Aorta (tissue), 5 donors: ENCODE measurements around the gene ZFAND3. TPM values are rescaled to one million over a fixed set of nuclear protein-coding genes. Genes with fewer than 3 reads are reported as not detected.

Experiments used
- ATAC-seq: fragments of 200-7000 bp; cut with Tn5 transposase; one replicate; pipeline ENCODE4 v1.9.1; 2022; ENCODE audit warnings: moderate library complexity; ENCODE audit not compliant: low FRiP score
- DNase-seq, 2 donors: peaks; one replicate each; pipeline ENCODE4 v3.0.0-alpha.2; 2020
- H3K27ac ChIP-seq, 2 donors: one replicate each; pipeline ENCODE4 v1.5.1; 2013; ENCODE audit warnings: low read length in 2 of 2, mild to moderate bottlenecking in 2 of 2, moderate library complexity in 2 of 2, control low read depth in 1 of 2, inconsistent platforms in 1 of 2, low read depth in 1 of 2
- H3K27me3 ChIP-seq, 2 donors: one replicate each; pipeline ENCODE4 v1.6.1; 2013; ENCODE audit warnings: control low read depth in 1 of 2, low read length in 1 of 2, mild to moderate bottlenecking in 1 of 2, moderate library complexity in 1 of 2; ENCODE audit not compliant: insufficient read depth in 2 of 2, control insufficient read depth in 1 of 2
- H3K36me3 ChIP-seq, 2 donors: one replicate each; pipeline ENCODE4 v1.6.1; 2013; ENCODE audit warnings: control low read depth in 1 of 2, low read length in 1 of 2, mild to moderate bottlenecking in 1 of 2; ENCODE audit not compliant: insufficient read depth in 2 of 2, control insufficient read depth in 1 of 2
- H3K4me1 ChIP-seq, 2 donors: one replicate each; pipeline ENCODE4 v1.6.1; 2013; ENCODE audit warnings: low read length in 2 of 2, control low read depth in 1 of 2, mild to moderate bottlenecking in 1 of 2, moderate library complexity in 1 of 2; ENCODE audit not compliant: insufficient read depth in 2 of 2, control insufficient read depth in 1 of 2
- H3K4me3 ChIP-seq, 2 donors: one replicate each; pipeline ENCODE4 v1.5.1; 2013; ENCODE audit warnings: low read length in 2 of 2, control low read depth in 1 of 2, mild to moderate bottlenecking in 1 of 2
- H3K9me3 ChIP-seq: one replicate; pipeline ENCODE4 v1.6.1; 2013; ENCODE audit warnings: mild to moderate bottlenecking, low read length; ENCODE audit not compliant: control insufficient read depth
- WGBS, 2 donors: extraction: QIAGEN DNeasy Blood & Tissue Kit; methylation state at CpG; one replicate each; pipeline ENCODE4 v1.1.7; 2013; 5-methylcytosine and 5-hydroxymethylcytosine counted together
- intact Hi-C, 2 donors: fragments of 100-400 bp; cut with DNase I; formaldehyde crosslinking; loops; one replicate each; pipeline versions ENCODE4 v1.14.2 to v1.15.0; 2022
- polyA plus RNA-seq, 2 donors: library from polyadenylated mRNA; stranded (reverse); fragments of 200-250 nt; gene quantifications; one replicate each; pipeline ENCODE4 v1.2.3, GENCODE V29; 2013
- total RNA-seq, 2 donors: library from RNA; stranded (reverse); fragmentation: NEBNext Ultra II Directional; extraction: Animal tissue kit (Norgen Biotek cat#: 25700); gene quantifications; one replicate each; pipeline ENCODE4 v1.2.1, GENCODE V29; 2021
- donor health status: healthy with polysubstance abuse.
- donor health status: Bipolar disorder and iron deficiency.
- donor health status: DM: no; HTN: no; CAD: no.
- donor health status: DM: no; HTN: no; CAD: no.
- donor health status: DM: yes; HTN: yes; CAD: no.

ZFAND3 gene
- total and polyA plus RNA-seq, 4 donors, result 29.6 to 86.0 (median 65.1) TPM

DNA sequence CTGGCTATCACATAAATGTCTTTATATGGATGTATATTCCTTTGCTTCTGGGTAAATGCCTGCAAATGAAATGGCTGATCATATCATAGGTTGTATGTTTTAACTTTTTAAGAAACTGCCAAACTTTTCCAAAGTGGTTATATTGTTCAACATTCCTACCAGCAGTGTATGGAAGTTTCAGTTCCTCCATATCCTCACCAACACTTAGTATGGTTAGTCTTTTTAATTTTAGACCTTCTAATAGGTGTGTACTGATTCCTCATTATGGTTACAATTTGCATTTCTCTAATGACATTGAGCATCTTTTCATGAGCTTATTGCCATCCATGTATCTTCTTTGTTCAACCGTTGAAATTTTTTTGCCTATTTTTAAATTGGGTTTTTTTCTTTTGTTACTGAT lies 155.4 kb downstream of the ZFAND3 start:
- H3K27me3 ChIP-seq, result no peaks in the 10 kb centered on the region
- peaks cover 2% of the 10 kb centered on the region for H3K9me3 ChIP-seq
- no peak overlapping the region for H3K27ac ChIP-seq
- ATAC-seq (no peak), DNase-seq (no peak)
- 90 to 94% methylated on average over 1 of the region's 1 CpG for WGBS, 2 donors
- H3K4me3 ChIP-seq, result no peak overlapping the region
- intact Hi-C loops, result no loop called here
- no peaks in the 10 kb centered on the region for H3K36me3 ChIP-seq
- H3K4me1 ChIP-seq, result peaks cover 0 to 4% of the 10 kb centered on the region in 2 donors

DNA sequence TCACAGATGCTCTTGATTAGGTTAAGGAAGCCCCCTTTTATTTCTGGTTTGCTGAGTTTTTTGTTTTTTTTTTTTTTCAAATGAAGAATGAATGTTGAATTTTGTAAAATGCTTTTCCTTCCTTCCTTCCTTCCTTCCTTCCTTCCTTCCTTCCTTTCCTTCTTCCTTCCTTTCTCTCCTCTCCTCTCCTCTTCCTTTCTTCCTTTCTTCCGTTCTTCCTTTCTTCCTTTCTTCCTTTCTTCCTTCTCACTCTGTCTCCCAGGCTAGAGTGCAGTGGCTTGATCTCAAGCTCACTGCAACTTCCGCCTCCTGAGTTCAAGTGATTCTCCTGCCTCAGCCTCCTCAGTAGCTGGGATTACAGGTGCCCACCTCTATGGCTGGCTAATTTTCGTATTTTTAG lies 158.2 kb downstream of the ZFAND3 start:
- intact Hi-C loops, result no loop called here
- no peak overlapping the region for H3K27ac ChIP-seq
- H3K27me3 ChIP-seq, result no peaks in the 10 kb centered on the region
- H3K9me3 ChIP-seq, result peaks cover 2% of the 10 kb centered on the region
- ATAC-seq, result no peak
- WGBS, 2 donors, result 82 to 97% methylated on average over 3 of the region's 3 CpGs
- DNase-seq, result no peak
- H3K4me3 ChIP-seq, result no peak overlapping the region
- H3K4me1 ChIP-seq, result peaks cover 0 to 6% of the 10 kb centered on the region in 2 donors
- H3K36me3 ChIP-seq, result no peaks in the 10 kb centered on the region

DNA sequence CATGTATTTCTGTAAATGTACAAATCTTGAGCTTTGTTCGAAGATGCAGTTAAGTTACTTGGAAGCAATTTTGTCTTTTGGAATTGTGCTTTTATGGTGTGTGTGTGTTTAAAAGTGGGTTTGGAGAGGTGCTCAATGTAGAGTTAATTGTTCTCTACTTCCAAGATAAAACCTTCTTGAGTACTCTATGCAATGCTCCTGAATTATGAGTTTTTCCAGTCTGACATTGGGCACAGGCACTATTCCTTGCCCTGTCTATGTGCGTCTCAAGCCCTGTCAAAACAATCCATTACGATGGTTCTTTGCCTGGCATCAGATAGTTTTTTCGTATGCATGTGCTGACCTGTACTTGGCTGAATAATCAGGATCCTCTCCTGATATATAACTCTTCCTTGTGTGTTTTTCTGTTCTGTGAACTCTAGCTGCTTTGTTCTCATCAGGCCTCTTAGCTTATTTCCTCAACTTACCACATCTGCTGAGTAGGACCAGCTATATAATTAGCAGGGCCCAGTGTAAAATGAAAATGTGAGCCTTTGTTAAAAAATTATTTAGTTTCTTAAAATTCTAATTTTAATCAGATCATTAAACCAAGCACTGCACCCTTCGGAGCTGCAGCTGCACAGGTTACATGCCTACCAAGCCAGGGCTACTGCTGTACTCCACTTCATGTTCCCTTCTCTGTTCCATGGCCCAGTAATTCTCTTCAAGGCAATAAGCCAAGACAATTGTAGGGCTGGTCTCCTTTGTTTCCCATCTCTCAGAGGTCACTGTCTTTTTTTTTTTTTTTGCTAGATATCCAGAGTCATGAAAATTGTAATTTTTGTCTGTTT lies 160.1 kb downstream of the ZFAND3 start:
- no peak overlapping the region for H3K27ac ChIP-seq
- intact Hi-C loops, result no loop called here
- no peaks in the 10 kb centered on the region for H3K36me3 ChIP-seq
- ATAC-seq, result no peak
- H3K9me3 ChIP-seq, result no peaks in the 10 kb centered on the region
- 70 to 75% methylated on average over 5 of the region's 5 CpGs for WGBS, 2 donors
- H3K27me3 ChIP-seq, result no peaks in the 10 kb centered on the region
- peaks cover 0 to 8% of the 10 kb centered on the region in 2 donors for H3K4me1 ChIP-seq
- no peak for DNase-seq
- no peak overlapping the region for H3K4me3 ChIP-seq

DNA sequence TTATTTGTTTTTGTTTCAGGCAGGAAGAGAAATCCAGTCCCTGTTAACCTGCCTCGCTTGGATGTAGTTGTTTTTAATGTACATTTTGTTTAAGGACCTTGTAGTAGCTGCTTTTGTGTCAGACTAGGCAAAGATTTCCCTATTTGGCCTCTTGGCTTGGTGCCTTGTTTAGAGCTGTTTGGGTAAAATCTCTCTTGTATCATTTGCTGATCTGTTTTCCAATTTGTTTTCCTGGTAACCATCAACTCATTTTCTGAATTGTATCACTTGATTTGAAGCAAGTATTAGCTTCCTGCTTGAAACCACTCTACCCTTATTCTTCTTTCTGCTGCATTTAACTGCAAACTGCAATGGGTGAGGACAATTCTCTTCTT lies 160.7 kb downstream of the ZFAND3 start:
- H3K4me1 ChIP-seq, result peaks cover 0 to 10% of the 10 kb centered on the region in 2 donors
- ATAC-seq, result no peak
- no peaks in the 10 kb centered on the region for H3K36me3 ChIP-seq
- DNase-seq, result no peak
- 87 to 88% methylated on average over 1 of the region's 1 CpG for WGBS, 2 donors
- no peaks in the 10 kb centered on the region for H3K9me3 ChIP-seq
- no peak overlapping the region for H3K27ac ChIP-seq
- no peak overlapping the region for H3K4me3 ChIP-seq
- no peaks in the 10 kb centered on the region for H3K27me3 ChIP-seq
- intact Hi-C loops, result no loop called here

DNA sequence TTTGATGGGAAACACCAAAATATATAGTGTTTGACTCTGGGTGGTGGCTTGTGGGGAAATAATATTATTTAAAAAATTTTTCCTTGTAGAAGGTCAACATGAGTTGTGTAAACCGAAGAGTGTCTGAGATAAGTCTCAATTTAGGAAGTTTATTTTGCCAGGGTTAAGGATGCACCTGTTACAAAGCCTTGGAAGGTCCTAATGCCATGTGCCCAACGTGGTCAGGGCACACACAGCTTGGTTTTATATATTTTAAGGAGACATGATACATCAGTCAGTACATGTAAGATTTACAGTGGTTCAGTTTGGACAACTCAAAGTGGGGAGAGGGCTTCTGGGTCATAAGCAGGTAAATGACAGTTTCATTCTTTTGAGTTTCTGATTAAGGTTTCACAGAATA lies 162.1 kb downstream of the ZFAND3 start:
- 92 to 93% methylated on average over 2 of the region's 2 CpGs for WGBS, 2 donors
- intact Hi-C loops, result no loop called here
- H3K4me1 ChIP-seq, result peaks cover 0 to 10% of the 10 kb centered on the region in 2 donors
- no peak overlapping the region for H3K27ac ChIP-seq
- DNase-seq (no peak), ATAC-seq (no peak)
- H3K27me3 ChIP-seq, result no peaks in the 10 kb centered on the region
- H3K36me3 ChIP-seq, result no peaks in the 10 kb centered on the region
- no peaks in the 10 kb centered on the region for H3K9me3 ChIP-seq
- H3K4me3 ChIP-seq, result no peak overlapping the region

DNA sequence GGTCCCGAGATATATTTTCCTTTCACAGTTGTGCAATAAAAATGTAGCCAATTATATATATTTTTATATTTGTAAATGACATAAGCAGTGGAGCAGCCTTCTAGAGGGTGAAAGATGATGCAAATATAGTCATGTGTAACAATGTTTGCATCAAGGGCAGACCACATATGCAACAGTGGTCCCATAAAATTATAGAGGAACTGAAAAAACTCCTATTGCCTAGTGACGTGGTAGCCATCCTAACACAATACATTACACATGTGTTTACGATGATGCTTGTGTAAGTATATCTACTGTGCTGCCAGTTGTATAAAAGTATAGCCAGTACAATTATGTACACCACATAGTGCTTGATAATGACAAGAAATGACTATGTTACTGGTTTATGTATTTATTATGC lies 162.8 kb downstream of the ZFAND3 start:
- H3K27me3 ChIP-seq, result no peaks in the 10 kb centered on the region
- intact Hi-C loops, result no loop called here
- H3K27ac ChIP-seq, result no peak overlapping the region
- ATAC-seq, result no peak
- WGBS, 2 donors, result 86 to 88% methylated on average over 3 of the region's 3 CpGs
- peaks cover 0 to 10% of the 10 kb centered on the region in 2 donors for H3K4me1 ChIP-seq
- no peak for DNase-seq
- H3K36me3 ChIP-seq, result no peaks in the 10 kb centered on the region
- H3K4me3 ChIP-seq, result no peak overlapping the region
- no peaks in the 10 kb centered on the region for H3K9me3 ChIP-seq

DNA sequence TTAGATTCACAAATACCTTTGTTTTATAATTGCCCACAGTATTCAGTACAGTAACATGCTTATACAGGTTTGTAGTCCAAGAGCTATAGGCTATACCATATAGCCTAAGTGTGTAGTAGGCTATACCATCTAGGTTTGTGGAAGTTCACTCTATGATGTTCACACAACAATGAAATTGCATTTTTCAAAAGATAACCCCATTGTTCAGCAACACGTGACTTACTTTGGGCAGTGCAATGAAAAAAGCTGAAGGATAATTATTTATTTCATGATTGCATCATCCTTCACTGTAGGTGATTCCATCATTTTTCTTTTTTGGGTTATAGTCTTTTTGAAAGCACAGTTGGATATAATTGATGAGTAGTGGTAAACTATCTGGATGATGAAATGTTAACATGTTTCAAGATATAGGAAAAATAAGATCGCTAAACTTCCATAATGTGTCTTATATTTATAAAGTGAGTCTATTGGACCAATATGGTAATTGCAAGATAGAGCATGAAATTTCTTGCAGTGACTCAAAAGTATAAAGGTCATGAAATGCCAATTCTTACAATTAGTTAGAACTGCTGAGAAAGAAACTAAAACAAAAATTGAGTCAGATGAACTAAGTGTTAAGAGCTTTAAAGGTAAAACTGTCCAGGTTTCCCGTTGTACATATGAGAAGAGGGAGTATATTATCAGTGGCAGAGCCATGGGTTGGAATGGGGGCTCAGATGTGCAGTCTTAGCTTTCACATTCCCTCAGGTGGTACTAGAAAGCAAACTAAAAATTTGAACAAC lies 164.4 kb downstream of the ZFAND3 start:
- DNase-seq, result no peak
- no peak for ATAC-seq
- intact Hi-C loops, result no loop called here
- Histone ChIP-seq H3K27ac (no peak overlapping the region), H3K9me3 (no peaks in the 10 kb centered on the region), H3K27me3 (no peaks in the 10 kb centered on the region), H3K4me3 (no peak overlapping the region), H3K4me1 (peaks cover 0 to 16% of the 10 kb centered on the region in 2 donors), H3K36me3 (no peaks in the 10 kb centered on the region)
- WGBS, 2 donors, result 94 to 97% methylated on average over 3 of the region's 3 CpGs

DNA sequence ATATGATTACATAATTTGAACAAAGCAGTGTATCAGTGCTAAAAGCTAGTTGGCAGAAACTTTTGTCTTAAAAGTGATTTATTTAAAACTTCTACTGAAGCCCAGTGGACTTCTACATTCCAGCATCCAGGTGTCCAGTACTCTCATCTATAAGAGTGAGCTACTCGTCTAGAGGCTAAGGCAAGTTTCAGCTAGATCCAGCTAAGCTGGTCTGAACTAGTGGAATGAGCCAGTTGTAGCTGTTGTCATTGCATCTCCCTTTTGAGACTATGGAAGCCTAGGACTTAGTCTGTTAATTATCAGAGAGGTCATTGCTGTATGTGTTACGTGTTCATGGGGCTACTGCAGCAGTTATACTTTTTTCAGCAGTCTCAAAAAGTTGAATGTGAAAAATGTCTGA lies 165.1 kb downstream of the ZFAND3 start:
- no peaks in the 10 kb centered on the region for H3K9me3 ChIP-seq
- peaks cover 2 to 19% of the 10 kb centered on the region in 2 donors for H3K4me1 ChIP-seq
- no peaks in the 10 kb centered on the region for H3K36me3 ChIP-seq
- ATAC-seq (no peak), DNase-seq (no peak)
- no peak overlapping the region for H3K27ac ChIP-seq
- WGBS, 2 donors, result 94 to 96% methylated on average over 2 of the region's 2 CpGs
- H3K4me3 ChIP-seq, result no peak overlapping the region
- intact Hi-C loops, result no loop called here
- no peaks in the 10 kb centered on the region for H3K27me3 ChIP-seq

DNA sequence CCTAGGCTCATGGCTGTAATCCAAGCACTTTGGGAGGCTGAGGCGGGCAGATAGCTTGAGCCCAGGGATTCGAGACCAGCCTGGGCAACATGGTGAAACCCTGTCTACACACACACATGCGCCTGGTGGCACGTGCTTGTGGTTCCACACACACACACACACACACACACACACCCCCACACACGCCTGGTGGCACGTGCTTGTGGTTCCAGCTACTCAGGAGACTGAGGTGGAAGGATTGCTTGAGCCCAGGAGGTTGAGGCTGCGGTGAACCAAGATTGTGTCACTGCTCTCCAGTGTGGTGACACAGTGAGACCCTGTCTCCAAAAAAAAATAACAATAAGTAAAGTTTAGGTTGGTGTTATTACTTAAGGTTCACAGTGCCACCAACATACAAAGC lies 165.8 kb downstream of the ZFAND3 start:
- 85 to 91% methylated on average over 7 of the region's 7 CpGs for WGBS, 2 donors
- intact Hi-C loops, result no loop called here
- H3K4me1 ChIP-seq, result peaks cover 4 to 16% of the 10 kb centered on the region in 2 donors

More for the DNA sequence above, 165.8 kb downstream of the ZFAND3 start:
- Histone ChIP-seq H3K4me3 (no peak overlapping the region), H3K27me3 (no peaks in the 10 kb centered on the region), H3K27ac (no peak overlapping the region), H3K36me3 (no peaks in the 10 kb centered on the region), H3K9me3 (no peaks in the 10 kb centered on the region)
- ATAC-seq, result no peak
- DNase-seq, result no peak
